Prostate gland (tissue), 2 donors: ENCODE measurements around the gene RAPSN.

ENCODE experiments used
- CTCF ChIP-seq, 4 experiments: fragments of 200-600 bp in 2 of 4; fragments of 450-650 bp in 2 of 4; sonication (generic) in 2 of 4; IDR thresholded peaks; 1 replicate in 3 of 4; 2 replicates in 1 of 4; pipeline ENCODE4 v1.5.1; 2016 to 2019; ENCODE audit warnings: antibody characterized with exemption in 4 of 4, mild to moderate bottlenecking in 2 of 4, moderate library complexity in 2 of 4
- POLR2A ChIP-seq: fragments of 450-650 bp; IDR thresholded peaks from one replicate; pipeline ENCODE4 v1.6.1; 2016; ENCODE audit warnings: antibody characterized with exemption, mild to moderate bottlenecking
- POLR2AphosphoS5 ChIP-seq: sonication (generic); formaldehyde crosslinking; IDR thresholded peaks from one replicate; pipeline ENCODE4 v1.6.1; 2017; ENCODE audit warnings: antibody characterized with exemption

- TF ChIP-seq POLR2AphosphoS5 = no peak
- TF ChIP-seq CTCF (IDR thresholded peaks at IDR 0.05) = no peak
- TF ChIP-seq POLR2A = no peak
Measured at GRCh38 chr11:47483457-47483856, 34.5 kb upstream of the RAPSN start.
